Kidney tubule cell (primary cell): ENCODE data around the gene EPB41L2.

Source experiments
- DNase-seq: peaks from one replicate; pipeline ENCODE4 v3.0.0-alpha.2; 2018; ENCODE audit warnings: low spot score

The EPB41L2 gene

DNA sequence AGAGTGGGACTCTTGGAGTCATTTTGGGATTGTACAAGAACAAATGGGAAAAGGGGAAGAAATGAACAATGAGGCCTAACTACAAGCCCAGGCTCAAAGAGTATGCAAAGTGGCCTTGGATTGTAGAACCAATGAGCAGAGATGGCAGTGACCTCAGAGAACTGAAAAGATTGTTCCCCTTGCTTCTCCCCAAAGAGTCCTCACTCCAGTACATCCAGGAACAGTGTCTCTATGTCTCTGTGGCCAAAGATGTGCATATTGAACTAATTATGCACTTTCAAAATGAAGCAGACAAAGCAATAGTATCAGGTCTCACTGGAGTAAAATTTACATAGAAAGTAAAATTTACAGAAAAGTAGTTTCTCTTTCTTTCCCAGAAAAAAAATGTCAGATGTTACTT, 154.9 kb downstream of the EPB41L2 start:
- no peak for DNase-seq

- no peak for DNase-seq
Observed at GRCh38 chr6:130907687-130908086, 155.4 kb downstream of the EPB41L2 start.

DNA sequence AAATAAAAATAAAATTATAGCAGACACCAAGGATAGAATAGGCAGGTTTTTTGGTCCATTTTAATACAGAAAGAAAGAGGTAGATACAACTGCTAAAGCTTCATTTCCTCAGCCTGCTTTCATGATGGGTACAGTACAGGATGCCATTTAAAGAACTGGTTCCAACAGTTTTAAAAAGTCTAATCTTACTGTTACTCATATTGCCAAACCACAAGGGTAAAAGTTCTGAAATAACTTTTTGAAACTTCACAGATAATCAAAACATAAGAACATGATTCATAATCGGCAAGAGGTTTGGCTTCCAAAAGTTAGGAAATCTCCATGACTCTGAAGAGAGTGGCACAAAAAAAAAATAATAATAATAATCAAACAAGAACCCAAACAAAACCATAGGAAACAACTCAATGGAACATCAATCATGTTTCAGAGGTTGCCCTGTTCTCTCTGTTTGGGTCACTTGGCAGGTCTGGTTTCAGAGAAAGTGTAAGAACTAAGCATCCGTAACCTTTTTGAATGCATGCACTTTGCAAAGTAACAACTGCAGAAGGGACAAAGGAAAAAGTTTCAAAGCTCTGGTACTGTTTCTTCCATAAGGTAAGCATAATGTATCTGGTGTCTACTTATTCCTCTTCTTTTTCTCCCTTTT, 156.2 kb downstream of the EPB41L2 start:
- no peak for DNase-seq

DNA sequence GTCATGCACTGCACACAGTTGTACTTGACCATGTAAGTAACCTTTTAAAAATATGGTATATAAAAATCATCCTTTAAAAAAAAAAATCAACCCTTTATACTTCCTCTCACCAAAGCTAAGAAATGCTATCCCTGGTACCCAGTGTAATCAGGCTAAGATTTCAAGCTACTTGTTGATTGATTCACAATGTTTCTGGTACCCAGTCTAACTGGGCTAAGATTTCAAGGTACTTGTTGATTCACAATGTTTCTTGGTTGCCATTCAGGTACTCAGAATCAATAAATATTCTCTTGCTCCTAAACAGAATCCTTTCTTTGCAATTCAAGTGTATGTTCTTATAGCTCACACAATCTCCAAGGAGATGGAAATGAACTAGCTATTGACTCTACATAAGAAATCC, 159.4 kb downstream of the EPB41L2 start:
- no peak for DNase-seq

- no peak for DNase-seq
Observed at GRCh38 chr6:130903007-130903406, 160.0 kb downstream of the EPB41L2 start.

GRCh38 chr6:130900913-130901312, 162.1 kb downstream of the EPB41L2 start:
- DNase-seq: peak; percentile 63

DNA sequence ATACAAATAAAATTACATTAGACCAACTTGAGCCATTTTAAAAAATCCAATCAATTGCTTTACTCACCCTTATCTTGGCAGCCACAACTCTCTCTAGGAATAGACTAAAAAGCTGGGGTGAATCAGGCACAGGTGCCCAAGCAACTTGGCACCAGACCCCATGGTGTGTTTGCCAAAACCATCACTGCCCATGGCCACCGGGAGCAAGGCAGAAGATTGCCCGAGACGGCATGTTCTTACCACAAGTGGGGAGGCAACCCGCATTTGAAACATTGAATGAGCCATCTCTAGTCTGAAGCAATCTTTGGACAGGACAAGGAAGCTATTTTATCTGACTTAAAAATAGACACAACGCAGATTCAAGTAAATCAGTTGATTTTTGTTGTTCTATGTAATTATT, 166.8 kb downstream of the EPB41L2 start:
- no peak for DNase-seq

DNA sequence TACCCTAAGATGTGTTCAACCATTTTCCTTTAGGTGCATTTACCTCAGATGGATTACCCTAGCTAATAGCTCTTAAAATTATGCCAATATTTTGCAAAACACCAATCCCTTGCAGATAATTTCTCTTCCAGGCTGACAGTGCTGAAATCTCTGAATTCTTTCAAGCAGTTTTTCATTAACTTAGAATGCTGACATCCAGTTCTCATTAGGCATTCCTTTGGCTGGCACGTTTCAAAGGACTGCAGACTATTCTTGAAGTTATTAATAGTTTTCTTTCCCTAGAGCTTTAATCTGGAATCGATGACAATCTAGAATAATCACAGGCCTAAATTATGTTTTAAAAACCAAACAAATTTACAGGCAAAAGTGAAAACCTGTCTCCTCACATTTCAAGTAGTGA, 167.5 kb downstream of the EPB41L2 start:
- DNase-seq: no peak

GRCh38 chr6:130893766-130894165, 169.3 kb downstream of the EPB41L2 start:
- no peak for DNase-seq

GRCh38 chr6:130893277-130893676, 169.8 kb downstream of the EPB41L2 start:
- DNase-seq: no peak

GRCh38 chr6:130890521-130890971, 172.5 kb downstream of the EPB41L2 start:
- DNase-seq: no peak

DNA sequence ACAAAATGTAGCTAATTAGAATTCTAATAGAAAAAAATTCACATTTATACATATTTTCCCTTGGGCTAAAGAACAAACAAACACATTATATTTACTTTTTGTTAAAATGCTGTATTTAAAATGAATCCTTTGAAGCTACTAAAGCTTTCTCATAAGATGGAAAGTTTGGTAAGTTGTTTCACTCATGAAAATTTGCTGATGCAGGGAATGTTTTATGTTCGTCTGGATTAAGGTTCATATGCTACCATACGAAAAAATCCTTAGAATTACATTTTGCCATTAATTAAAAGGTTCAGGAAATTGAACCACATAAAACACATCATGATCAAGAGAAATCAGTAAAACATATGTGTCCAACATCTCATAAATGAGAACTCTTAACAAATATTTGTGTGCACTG, 173.6 kb downstream of the EPB41L2 start:
- no peak for DNase-seq

GRCh38 chr6:130888246-130888645, 174.8 kb downstream of the EPB41L2 start:
- no peak for DNase-seq

GRCh38 chr6:130886966-130887365, 176.1 kb downstream of the EPB41L2 start:
- no peak for DNase-seq

GRCh38 chr6:130885392-130886192, 177.5 kb downstream of the EPB41L2 start:
- DNase-seq: peak; percentile 77

- DNase-seq: no peak
Observed at GRCh38 chr6:130882370-130882769, 180.7 kb downstream of the EPB41L2 start.

GRCh38 chr6:130879826-130880225, 183.2 kb downstream of the EPB41L2 start:
- DNase-seq: no peak

DNA sequence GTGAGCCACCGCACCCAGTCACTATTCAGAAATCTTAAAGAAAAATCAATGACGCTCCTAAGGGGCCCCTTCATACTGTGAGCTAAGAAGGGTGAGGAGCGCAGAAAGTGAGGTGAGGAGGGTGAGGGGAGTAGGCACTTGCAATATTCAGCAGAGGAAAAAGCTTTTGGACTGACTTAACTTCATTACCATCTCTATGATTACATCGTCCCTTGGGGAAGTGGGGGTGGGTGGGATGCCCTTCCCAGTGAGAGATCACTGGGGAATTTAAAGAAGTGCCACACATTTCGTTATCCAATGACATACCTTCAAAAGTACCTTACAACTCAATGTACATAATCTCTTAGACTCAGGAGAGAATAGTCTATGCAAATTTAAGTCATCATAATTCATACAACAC, 189.3 kb downstream of the EPB41L2 start:
- DNase-seq: no peak

- peak; percentile 61 for DNase-seq
Observed at GRCh38 chr6:130872250-130873095, 190.6 kb downstream of the EPB41L2 start.

DNA sequence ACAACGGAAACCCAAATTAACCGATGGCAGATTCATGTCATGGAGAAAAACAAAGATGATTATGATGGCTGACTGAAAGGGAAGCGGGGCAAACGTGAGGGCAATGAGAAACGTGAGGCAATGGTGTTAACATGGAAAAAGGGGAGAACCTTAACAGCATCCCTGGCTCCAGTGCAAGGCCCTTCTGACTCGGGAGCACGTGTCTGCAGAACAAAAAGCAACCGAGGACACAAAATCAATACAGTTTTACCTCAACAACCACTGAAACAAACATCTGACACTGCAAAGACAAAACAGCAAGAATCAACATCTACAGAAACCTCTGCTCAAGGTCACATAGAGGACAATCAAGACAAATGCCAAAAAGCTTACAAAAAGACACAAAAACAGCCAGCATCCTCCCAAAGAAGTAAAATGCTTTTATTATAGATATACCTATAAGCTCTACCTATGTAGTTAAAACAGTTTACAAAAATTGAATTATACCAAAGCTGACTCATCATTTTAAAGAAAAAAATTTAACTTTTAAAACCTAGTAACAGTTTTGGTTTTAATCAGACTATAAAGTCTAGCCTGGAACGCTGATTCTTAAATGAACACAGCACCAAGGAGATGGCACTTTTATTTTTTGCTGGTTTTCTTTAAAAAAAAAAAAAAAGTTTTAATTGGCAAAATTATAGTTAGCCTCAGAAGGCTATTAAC, 192.7 kb downstream of the EPB41L2 start:
- DNase-seq: no peak

GRCh38 chr6:130869681-130870080, 193.4 kb downstream of the EPB41L2 start:
- no peak for DNase-seq

DNA sequence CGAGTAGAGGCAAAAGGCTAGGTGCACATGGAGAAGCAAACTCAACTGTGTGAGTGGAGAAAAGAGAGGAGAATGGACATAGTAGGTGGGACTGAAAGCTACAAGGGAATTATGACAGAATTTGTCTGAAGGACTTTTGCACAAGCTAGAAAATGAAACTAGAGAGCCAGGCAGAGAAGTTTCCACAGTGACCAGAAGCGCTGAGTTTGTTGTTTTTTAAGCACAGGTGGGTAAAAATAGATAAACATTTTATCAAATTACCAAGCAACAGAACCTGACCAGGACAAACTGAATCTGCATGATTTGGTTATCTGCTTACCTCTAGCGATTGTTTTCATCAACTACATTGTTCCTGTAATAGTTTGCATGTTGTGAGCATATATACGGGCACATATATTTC, 197.3 kb downstream of the EPB41L2 start:
- no peak for DNase-seq
